Fibroblast of lung (primary cell): ENCODE data around the gene PZP.

ENCODE experiments used
- EZH2 ChIP-seq: IDR thresholded peaks from 2 replicates; pipeline ENCODE4 v1.5.1; 2012; ENCODE audit warnings: low read length, control low read depth, mild to moderate bottlenecking; ENCODE audit errors: missing control alignments
- TF ChIP-seq, protein P1 (sequence below), 2 donors: IDR thresholded peaks in 1 of 2; conservative IDR thresholded peaks in 1 of 2; 1 replicate in 1 of 2; 2 replicates in 1 of 2; pipeline ENCODE4 v1.5.1; 2011 to 2012; ENCODE audit warnings: low read length in 2 of 2, control low read depth in 1 of 2, inconsistent platforms in 1 of 2, low read depth in 1 of 2, mild to moderate bottlenecking in 1 of 2

DNA sequence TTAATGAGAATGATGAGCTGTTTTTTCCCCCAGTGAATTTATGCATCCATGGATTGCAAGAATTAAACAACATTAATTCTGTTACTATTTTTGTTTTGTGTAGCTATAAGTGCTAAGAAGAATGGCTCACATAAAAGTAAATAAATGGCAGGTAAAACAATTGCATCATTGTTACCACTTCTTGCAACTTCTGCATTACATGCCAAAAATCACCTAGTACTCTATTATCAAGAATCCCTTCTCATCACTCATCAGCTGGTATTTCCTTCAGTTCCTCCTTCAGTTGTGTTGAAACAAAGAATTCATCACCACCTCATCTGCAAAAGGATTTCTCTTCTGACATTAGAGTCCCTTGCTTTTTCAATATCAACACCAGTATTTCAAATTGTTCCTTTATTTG is 93.2 kb downstream of the PZP start:
- TF ChIP-seq, protein P1, sequence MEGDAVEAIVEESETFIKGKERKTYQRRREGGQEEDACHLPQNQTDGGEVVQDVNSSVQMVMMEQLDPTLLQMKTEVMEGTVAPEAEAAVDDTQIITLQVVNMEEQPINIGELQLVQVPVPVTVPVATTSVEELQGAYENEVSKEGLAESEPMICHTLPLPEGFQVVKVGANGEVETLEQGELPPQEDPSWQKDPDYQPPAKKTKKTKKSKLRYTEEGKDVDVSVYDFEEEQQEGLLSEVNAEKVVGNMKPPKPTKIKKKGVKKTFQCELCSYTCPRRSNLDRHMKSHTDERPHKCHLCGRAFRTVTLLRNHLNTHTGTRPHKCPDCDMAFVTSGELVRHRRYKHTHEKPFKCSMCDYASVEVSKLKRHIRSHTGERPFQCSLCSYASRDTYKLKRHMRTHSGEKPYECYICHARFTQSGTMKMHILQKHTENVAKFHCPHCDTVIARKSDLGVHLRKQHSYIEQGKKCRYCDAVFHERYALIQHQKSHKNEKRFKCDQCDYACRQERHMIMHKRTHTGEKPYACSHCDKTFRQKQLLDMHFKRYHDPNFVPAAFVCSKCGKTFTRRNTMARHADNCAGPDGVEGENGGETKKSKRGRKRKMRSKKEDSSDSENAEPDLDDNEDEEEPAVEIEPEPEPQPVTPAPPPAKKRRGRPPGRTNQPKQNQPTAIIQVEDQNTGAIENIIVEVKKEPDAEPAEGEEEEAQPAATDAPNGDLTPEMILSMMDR (conservative IDR thresholded peaks at IDR 0.05 in 1 of 2, IDR thresholded peaks at IDR 0.05 in 1 of 2; ENCODE audit: low read depth in 1 of 2, low read length in 2 of 2) = no peak
- no peak for TF ChIP-seq EZH2
